PC-9 (cell line): ENCODE results near the gene EML6.

ENCODE experiments used
- EZH2 ChIP-seq: fragments of 200-600 bp; sonication (generic); IDR thresholded peaks from 2 replicates; pipeline ENCODE4 v1.8.0; 2017; ENCODE audit warnings: antibody characterized with exemption, low read depth
- TF ChIP-seq, protein P1 (sequence below): fragments of 200-600 bp; sonication (generic); conservative IDR thresholded peaks from 2 replicates; pipeline ENCODE4 v1.6.1; 2017; ENCODE audit warnings: mixed run types, antibody characterized with exemption, mild to moderate bottlenecking, moderate library complexity

DNA sequence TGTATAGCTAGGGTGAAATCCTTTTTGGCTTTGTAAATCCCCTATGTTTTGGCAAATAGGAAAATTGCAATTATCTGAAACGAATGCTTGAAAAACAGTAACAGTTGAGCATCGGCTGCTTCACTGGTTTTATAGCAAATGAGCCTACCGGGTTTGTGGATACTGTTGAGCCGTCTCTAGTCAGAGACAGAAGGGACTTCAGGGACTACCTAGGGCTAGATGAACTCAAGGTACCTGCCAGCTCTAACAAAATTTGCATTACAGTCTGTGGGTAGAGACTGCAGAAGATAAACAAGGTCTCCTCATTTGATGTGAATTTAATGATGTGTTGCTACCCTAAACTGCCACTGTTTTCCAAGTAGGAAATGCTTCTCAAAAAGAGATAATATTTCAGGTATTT, 101.1 kb downstream of the EML6 start:
- TF ChIP-seq, protein P1, sequence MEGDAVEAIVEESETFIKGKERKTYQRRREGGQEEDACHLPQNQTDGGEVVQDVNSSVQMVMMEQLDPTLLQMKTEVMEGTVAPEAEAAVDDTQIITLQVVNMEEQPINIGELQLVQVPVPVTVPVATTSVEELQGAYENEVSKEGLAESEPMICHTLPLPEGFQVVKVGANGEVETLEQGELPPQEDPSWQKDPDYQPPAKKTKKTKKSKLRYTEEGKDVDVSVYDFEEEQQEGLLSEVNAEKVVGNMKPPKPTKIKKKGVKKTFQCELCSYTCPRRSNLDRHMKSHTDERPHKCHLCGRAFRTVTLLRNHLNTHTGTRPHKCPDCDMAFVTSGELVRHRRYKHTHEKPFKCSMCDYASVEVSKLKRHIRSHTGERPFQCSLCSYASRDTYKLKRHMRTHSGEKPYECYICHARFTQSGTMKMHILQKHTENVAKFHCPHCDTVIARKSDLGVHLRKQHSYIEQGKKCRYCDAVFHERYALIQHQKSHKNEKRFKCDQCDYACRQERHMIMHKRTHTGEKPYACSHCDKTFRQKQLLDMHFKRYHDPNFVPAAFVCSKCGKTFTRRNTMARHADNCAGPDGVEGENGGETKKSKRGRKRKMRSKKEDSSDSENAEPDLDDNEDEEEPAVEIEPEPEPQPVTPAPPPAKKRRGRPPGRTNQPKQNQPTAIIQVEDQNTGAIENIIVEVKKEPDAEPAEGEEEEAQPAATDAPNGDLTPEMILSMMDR, result no peak
- TF ChIP-seq EZH2, result no peak
